KMS-11 (cell line): ENCODE data around the gene CYP2F1.

ENCODE experiments used
- H2AFZ ChIP-seq: fragments of 200-600 bp; sonication (generic); 2 replicates; pipeline ENCODE4 v1.6.1; 2016; ENCODE audit warnings: antibody characterized with exemption, mixed run types, low read depth
- H3K27ac ChIP-seq: fragments of 200-600 bp; sonication (generic); 2 replicates; pipeline ENCODE4 v1.6.1; 2016; ENCODE audit warnings: mild to moderate bottlenecking, mixed run types
- H3K27me3 ChIP-seq: fragments of 200-600 bp; sonication (generic); 2 replicates; pipeline ENCODE4 v1.6.1; 2017; ENCODE audit warnings: mild to moderate bottlenecking, low read depth, mixed run types, moderate library complexity; ENCODE audit not compliant: insufficient read depth
- H3K36me3 ChIP-seq: fragments of 200-600 bp; sonication (generic); 2 replicates; pipeline ENCODE4 v1.6.1; 2017; ENCODE audit warnings: mild to moderate bottlenecking, mixed run types; ENCODE audit not compliant: insufficient read depth
- H3K4me1 ChIP-seq: fragments of 200-600 bp; sonication (generic); 2 replicates; pipeline ENCODE4 v1.6.1; 2016; ENCODE audit warnings: mild to moderate bottlenecking, low read depth, mixed run types; ENCODE audit not compliant: poor library complexity, severe bottlenecking
- H3K4me2 ChIP-seq: fragments of 200-600 bp; sonication (generic); 2 replicates; pipeline ENCODE4 v1.7.0; 2016; ENCODE audit warnings: mild to moderate bottlenecking, mixed run types
- H3K4me3 ChIP-seq: fragments of 200-600 bp; sonication (generic); IDR thresholded peaks from 2 replicates; pipeline ENCODE4 v1.6.1; 2017; ENCODE audit warnings: low read depth, low read length, mixed read lengths; ENCODE audit not compliant: insufficient read depth
- H3K79me2 ChIP-seq: fragments of 200-600 bp; sonication (generic); 2 replicates; pipeline ENCODE4 v1.6.1; 2016; ENCODE audit warnings: low read depth, mixed run types; ENCODE audit not compliant: insufficient read depth
- H3K9ac ChIP-seq: fragments of 200-600 bp; sonication (generic); 2 replicates; pipeline ENCODE4 v1.6.1; 2016; ENCODE audit warnings: mild to moderate bottlenecking, mixed run types
- H4K20me1 ChIP-seq: fragments of 200-600 bp; sonication (generic); 2 replicates; pipeline ENCODE4 v1.6.1; 2016; ENCODE audit warnings: mild to moderate bottlenecking, mixed run types; ENCODE audit not compliant: insufficient read depth
- TF ChIP-seq, protein P1 (sequence below): fragments of 200-600 bp; sonication (generic); conservative IDR thresholded peaks from 2 replicates; pipeline ENCODE4 v1.6.1; 2017; ENCODE audit warnings: low read depth, mild to moderate bottlenecking, antibody characterized with exemption, low read length, moderate library complexity, mixed read lengths

Gene CYP2F1

DNA sequence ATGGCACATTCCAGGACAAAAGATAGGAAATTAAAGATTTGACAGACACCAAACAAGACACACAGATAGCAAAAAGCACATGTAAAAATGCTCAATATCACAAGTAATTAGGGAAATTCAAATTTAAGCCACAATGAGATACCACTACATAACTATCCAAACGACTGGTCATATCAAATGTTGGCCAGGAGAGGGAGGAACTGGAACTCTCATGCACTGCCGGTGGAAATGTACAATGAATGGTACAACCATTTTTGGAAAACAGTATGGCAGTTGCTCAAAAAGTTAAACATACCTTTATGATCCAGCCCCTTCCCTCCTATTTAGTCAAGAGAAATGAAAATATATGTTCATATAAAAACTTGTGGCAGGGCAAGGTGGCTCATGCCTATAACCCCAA is 42.0 kb downstream of the CYP2F1 start:
- no peak overlapping the region for H2AFZ ChIP-seq
- H4K20me1 ChIP-seq: no peaks in the 10 kb centered on the region
- H3K27ac ChIP-seq: no peak overlapping the region
- no peaks in the 10 kb centered on the region for H3K4me1 ChIP-seq
- no peaks in the 10 kb centered on the region for H3K36me3 ChIP-seq
- H3K4me2 ChIP-seq: no peak overlapping the region
- no peaks in the 10 kb centered on the region for H3K79me2 ChIP-seq
- H3K4me3 ChIP-seq: no peak overlapping the region
- no peak overlapping the region for H3K9ac ChIP-seq
- TF ChIP-seq, protein P1, sequence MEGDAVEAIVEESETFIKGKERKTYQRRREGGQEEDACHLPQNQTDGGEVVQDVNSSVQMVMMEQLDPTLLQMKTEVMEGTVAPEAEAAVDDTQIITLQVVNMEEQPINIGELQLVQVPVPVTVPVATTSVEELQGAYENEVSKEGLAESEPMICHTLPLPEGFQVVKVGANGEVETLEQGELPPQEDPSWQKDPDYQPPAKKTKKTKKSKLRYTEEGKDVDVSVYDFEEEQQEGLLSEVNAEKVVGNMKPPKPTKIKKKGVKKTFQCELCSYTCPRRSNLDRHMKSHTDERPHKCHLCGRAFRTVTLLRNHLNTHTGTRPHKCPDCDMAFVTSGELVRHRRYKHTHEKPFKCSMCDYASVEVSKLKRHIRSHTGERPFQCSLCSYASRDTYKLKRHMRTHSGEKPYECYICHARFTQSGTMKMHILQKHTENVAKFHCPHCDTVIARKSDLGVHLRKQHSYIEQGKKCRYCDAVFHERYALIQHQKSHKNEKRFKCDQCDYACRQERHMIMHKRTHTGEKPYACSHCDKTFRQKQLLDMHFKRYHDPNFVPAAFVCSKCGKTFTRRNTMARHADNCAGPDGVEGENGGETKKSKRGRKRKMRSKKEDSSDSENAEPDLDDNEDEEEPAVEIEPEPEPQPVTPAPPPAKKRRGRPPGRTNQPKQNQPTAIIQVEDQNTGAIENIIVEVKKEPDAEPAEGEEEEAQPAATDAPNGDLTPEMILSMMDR: no peak
- H3K27me3 ChIP-seq: no peaks in the 10 kb centered on the region

DNA sequence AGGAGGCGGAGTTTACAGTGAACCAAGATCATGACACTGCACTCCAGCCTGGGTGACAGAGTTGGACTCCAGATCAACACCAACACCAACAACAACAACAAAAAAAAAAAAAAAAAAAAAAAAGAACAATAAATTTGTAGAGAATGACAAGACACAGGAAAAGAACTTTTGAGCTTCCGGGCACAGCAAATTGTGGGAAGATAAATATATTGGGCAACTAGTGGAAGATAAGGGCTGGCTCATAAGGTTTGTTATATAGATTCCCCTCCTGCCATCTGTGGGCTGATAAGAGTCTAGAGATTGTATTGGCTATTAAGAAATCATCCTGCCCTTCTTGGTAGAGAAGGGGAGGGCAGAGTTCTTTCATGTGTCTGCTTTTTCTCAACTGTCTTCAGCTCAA is 45.6 kb downstream of the CYP2F1 start:
- H3K4me2 ChIP-seq: no peak overlapping the region
- TF ChIP-seq, protein P1: no peak
- no peaks in the 10 kb centered on the region for H4K20me1 ChIP-seq
- no peak overlapping the region for H2AFZ ChIP-seq
- no peak overlapping the region for H3K27ac ChIP-seq
- H3K4me3 ChIP-seq: no peak overlapping the region
- no peaks in the 10 kb centered on the region for H3K36me3 ChIP-seq
- no peaks in the 10 kb centered on the region for H3K79me2 ChIP-seq
- H3K27me3 ChIP-seq: no peaks in the 10 kb centered on the region
- no peaks in the 10 kb centered on the region for H3K4me1 ChIP-seq
- no peak overlapping the region for H3K9ac ChIP-seq

DNA sequence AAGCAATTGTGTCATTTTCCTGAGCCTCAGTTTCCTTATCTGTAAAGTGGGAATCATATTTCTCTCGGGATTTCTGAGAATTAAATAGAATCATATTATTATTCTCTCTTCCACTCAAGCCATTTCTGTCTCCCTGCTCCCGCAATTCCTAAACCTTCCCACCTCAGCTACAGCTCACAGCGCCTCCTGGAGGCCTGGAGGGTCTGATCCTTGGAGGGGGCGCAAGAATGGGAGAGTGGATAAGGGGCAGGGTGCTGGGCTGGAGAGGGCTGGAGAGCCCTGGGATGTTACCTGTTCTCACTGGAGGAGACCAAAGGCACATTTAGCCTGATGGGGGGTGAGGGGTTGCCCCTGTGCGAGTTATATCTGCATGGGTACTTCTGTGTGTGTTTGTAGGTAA is 47.7 kb downstream of the CYP2F1 start:
- Histone ChIP-seq H3K4me3 (no peak overlapping the region), H3K4me2 (no peak overlapping the region), H3K79me2 (no peaks in the 10 kb centered on the region), H3K27me3 (no peaks in the 10 kb centered on the region), H2AFZ (no peak overlapping the region), H3K36me3 (no peaks in the 10 kb centered on the region), H3K4me1 (no peaks in the 10 kb centered on the region), H3K27ac (no peak overlapping the region), H3K9ac (no peak overlapping the region), H4K20me1 (no peaks in the 10 kb centered on the region)
- TF ChIP-seq, protein P1: no peak

DNA sequence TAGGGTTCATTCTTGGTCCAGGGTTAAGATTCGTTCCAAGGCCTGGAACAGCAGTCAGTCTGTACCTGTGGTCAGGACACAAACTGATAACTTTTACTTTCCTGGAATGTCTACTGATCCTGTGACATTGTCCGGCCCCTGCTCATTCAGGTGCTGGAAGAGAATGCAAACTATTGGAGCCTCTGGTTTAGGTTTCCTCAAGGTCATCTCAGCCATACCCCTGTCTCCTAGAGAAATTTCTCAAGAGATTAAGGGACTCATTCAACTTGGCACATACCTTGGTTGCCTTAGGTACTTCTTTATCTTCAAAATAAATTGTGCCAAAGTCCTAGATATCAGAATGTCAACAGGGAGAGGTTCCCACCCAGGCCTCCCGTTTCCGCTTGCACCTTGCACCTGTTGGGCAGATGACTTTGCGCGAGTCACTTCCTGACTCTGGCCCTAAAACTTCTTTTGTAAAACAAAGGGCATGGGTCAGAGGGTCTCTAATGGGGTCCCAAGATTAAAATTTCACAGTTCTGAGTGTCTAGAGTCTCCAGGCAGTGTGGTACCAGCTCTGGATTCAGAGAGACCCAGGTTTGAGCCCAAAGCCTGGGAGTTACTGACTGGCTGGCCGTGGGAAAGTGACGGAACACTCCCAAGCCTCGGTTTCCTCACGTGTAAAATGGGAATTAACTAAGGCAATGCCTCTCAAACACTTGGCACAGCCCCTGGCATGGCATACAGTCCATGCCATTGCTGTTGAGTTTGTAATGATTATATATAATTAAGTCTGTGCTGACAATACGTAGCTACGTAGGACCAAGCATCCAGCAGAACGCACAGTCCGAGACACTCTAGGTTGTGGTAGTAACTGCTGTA is 52.9 kb downstream of the CYP2F1 start:
- Histone ChIP-seq H3K4me1 (no peaks in the 10 kb centered on the region), H2AFZ (no peak overlapping the region), H3K9ac (no peak overlapping the region), H3K4me3 (no peak overlapping the region), H3K79me2 (no peaks in the 10 kb centered on the region), H3K4me2 (no peak overlapping the region), H3K36me3 (no peaks in the 10 kb centered on the region), H3K27me3 (no peaks in the 10 kb centered on the region), H4K20me1 (no peaks in the 10 kb centered on the region), H3K27ac (no peak overlapping the region)
- TF ChIP-seq, protein P1: no peak
